Type B pancreatic cell (in vitro differentiated cells): ENCODE results near the gene SOBP. TPM values are rescaled to one million over a fixed set of nuclear protein-coding genes. Genes with fewer than 3 reads are reported as not detected.

Source experiments
- DNase-seq: peaks from one replicate; pipeline ENCODE4 v3.0.0; 2021; ENCODE audit warnings: mixed read lengths; ENCODE audit not compliant: unreplicated experiment; ENCODE audit errors: extremely low spot score
- H3K27ac Mint-ChIP-seq: 2 replicates; pipeline ENCODE4 v1.8.0; 2021; ENCODE audit warnings: mild to moderate bottlenecking, mixed read lengths
- H3K27me3 Mint-ChIP-seq: 2 replicates; pipeline ENCODE4 v1.8.0; 2021; ENCODE audit warnings: mixed read lengths
- H3K36me3 Mint-ChIP-seq: 2 replicates; pipeline ENCODE4 v1.8.0; 2021; ENCODE audit warnings: mixed read lengths
- H3K4me1 Mint-ChIP-seq: one replicate; pipeline ENCODE4 v1.8.0; 2021; ENCODE audit warnings: mixed read lengths; ENCODE audit not compliant: unreplicated experiment
- H3K4me3 Mint-ChIP-seq: 2 replicates; pipeline ENCODE4 v1.8.0; 2021; ENCODE audit warnings: mild to moderate bottlenecking, mixed read lengths
- H3K9me3 Mint-ChIP-seq: 2 replicates; pipeline ENCODE4 v1.8.0; 2021; ENCODE audit warnings: mixed read lengths
- CTCF ChIP-seq: fragments of 200-600 bp; sonication (generic); conservative IDR thresholded peaks from 2 replicates; pipeline ENCODE4 v1.5.0; 2021; ENCODE audit warnings: antibody characterized with exemption, mild to moderate bottlenecking
- total RNA-seq: library from RNA; stranded (reverse); gene quantifications from 2 replicates; pipeline ENCODE4 v1.2.1, GENCODE V29; 2021; ENCODE audit warnings: low replicate concordance

SOBP gene
- total RNA-seq, 1 donor from 2014 or later = 19.4 TPM

- peaks cover 29% of the 10 kb centered on the region for H3K27me3 Mint-ChIP-seq
- TF ChIP-seq CTCF = no peak
- no peaks in the 10 kb centered on the region for H3K9me3 Mint-ChIP-seq
- DNase-seq = no peak
- H3K27ac Mint-ChIP-seq = no peak overlapping the region
- H3K4me3 Mint-ChIP-seq = no peak overlapping the region
- no peaks in the 10 kb centered on the region for H3K4me1 Mint-ChIP-seq
- H3K36me3 Mint-ChIP-seq = no peaks in the 10 kb centered on the region
Observed at GRCh38 chr6:107479089-107479690, 10.7 kb upstream of the SOBP start.

- Mint-ChIP-seq H3K27ac (no peak overlapping the region), H3K4me1 (peaks cover 11% of the 10 kb centered on the region), H3K4me3 (no peak overlapping the region), H3K9me3 (no peaks in the 10 kb centered on the region), H3K27me3 (peaks cover 59% of the 10 kb centered on the region), H3K36me3 (peaks cover 4% of the 10 kb centered on the region)
- TF ChIP-seq CTCF = no peak
- no peak for DNase-seq
Observed at GRCh38 chr6:107485157-107485556, 4.8 kb upstream of the SOBP start.

GRCh38 chr6:107488174-107488874 lies 1.6 kb upstream of the SOBP start:
- Mint-ChIP-seq H3K4me1 (peaks cover 11% of the 10 kb centered on the region), H3K4me3 (peak overlapping the region; percentile 98), H3K27ac (peak overlapping the region; percentile 67), H3K36me3 (peaks cover 4% of the 10 kb centered on the region), H3K27me3 (peaks cover 55% of the 10 kb centered on the region), H3K9me3 (no peaks in the 10 kb centered on the region)
- no peak for TF ChIP-seq CTCF
- DNase-seq = no peak

- Mint-ChIP-seq H3K27me3 (peaks cover 55% of the 10 kb centered on the region), H3K4me1 (peaks cover 11% of the 10 kb centered on the region), H3K36me3 (peaks cover 4% of the 10 kb centered on the region), H3K4me3 (peak overlapping the region; percentile 98), H3K9me3 (no peaks in the 10 kb centered on the region), H3K27ac (peak overlapping the region; percentile 67)
- no peak for DNase-seq
- TF ChIP-seq CTCF = no peak
Observed at GRCh38 chr6:107488875-107489635, 862 bp upstream of the SOBP start.

GRCh38 chr6:107490566-107491137 lies 735 bp downstream of the SOBP start:
- no peak for TF ChIP-seq CTCF
- peaks cover 49% of the 10 kb centered on the region for H3K27me3 Mint-ChIP-seq
- no peak for DNase-seq
- H3K9me3 Mint-ChIP-seq = no peaks in the 10 kb centered on the region
- H3K4me1 Mint-ChIP-seq = peaks cover 22% of the 10 kb centered on the region
- H3K27ac Mint-ChIP-seq = peak overlapping the region; percentile 31
- H3K4me3 Mint-ChIP-seq = no peak overlapping the region
- H3K36me3 Mint-ChIP-seq = peaks cover 4% of the 10 kb centered on the region
